ENCODE results near the gene CNTNAP2. TPM values are rescaled to one million over a fixed set of nuclear protein-coding genes. Genes with fewer than 3 reads are reported as not detected.

The CNTNAP2 gene
- total RNA-seq, 1 experiment from 2014 or later = 0.03 TPM

DNA sequence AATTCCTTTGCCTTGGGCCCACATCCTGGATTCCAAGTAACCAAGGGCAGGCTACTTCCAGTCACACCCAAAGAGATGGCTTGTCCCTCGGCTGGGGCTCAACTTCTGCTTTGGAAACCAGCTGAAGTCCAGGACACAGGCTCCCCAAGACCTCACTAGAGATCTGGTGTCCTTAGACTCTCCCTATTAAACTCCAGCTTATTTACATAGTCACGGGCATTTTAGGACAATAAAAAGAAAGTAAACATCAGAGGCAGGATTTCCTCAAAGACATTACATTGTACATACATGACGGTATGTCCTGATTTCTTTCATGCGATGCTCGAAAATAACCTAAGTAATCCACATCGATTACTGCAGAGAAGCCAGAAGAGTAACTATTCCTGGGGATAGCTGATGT, 2012.4 kb downstream of the CNTNAP2 start:
- DNase-seq (ENCODE audit: low spot score) = no peak

- DNase-seq (ENCODE audit: low spot score) = no peak
Observed at GRCh38 chr7:148135116-148135515, 2018.5 kb downstream of the CNTNAP2 start.

- DNase-seq (ENCODE audit: low spot score) = no peak
Observed at GRCh38 chr7:148135997-148136396, 2019.4 kb downstream of the CNTNAP2 start.

GRCh38 chr7:148142660-148143248, 2026.2 kb downstream of the CNTNAP2 start:
- peak; percentile 70 for DNase-seq (ENCODE audit: low spot score)

- DNase-seq (ENCODE audit: low spot score) = no peak
Observed at GRCh38 chr7:148144827-148145226, 2028.2 kb downstream of the CNTNAP2 start.

DNA sequence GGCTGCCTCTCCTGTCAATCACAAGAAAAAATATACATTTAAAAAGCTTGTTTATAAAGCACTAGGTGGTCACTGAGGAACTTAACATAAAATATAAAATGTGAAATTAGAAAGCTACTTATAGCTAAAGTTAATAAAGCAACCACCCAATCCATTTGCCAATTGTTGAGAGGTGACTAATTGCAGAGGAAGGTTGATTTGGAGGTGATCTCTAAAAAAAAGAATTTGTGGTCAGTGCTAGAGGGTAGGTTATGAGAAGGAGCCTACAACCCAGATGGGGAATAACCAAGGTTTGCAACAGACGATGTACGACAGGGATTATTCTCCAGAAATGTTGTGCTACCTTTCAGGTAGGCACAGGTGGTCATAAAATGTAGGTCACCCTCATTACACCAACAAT, 2029.7 kb downstream of the CNTNAP2 start:
- no peak for DNase-seq (ENCODE audit: low spot score)

- DNase-seq (ENCODE audit: low spot score) = no peak
Observed at GRCh38 chr7:148147438-148147837, 2030.8 kb downstream of the CNTNAP2 start.

DNA sequence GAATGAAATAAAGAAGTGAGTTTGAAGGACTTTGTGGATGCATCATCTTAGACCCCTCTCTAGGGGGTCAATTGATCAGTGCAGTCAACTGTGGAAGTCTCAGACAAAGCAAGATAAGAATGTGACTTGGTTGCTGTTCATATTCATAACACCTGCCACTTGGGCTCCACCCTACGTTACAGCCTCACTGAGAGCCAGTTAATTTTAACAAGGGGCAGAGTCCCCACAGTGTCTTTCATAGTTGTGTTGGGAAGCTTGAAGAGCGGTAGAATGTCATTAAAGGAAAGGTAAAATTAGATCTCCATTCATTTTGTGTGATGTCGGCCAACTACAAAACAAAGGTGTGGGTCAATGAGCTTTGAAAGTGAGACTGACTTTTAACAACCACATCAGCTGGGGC, 2031.9 kb downstream of the CNTNAP2 start:
- no peak for DNase-seq (ENCODE audit: low spot score)

DNA sequence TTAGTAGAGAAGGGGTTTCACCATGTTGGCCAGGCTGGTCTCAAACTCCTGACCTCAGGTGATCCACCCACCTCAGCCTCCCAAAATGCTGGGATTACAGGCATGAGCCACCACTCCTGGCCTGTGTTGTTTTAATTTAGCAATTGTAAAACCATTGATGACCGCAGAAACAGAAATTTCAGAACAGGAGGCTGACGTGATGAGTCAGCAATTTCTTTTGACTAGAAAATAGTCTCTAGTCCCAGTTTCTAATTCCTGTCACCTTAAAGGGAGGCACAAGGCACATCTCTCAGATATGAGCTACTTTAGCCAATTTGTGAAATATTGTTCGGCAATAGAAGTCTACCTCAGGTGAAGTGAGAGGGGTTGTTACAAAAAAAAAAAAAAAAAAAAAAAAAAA, 2033.1 kb downstream of the CNTNAP2 start:
- no peak for DNase-seq (ENCODE audit: low spot score)

- peak; percentile 17 for DNase-seq (ENCODE audit: low spot score)
Observed at GRCh38 chr7:148151778-148152177, 2035.2 kb downstream of the CNTNAP2 start.

GRCh38 chr7:148153616-148154284, 2037.1 kb downstream of the CNTNAP2 start:
- DNase-seq (ENCODE audit: low spot score) = no peak

DNA sequence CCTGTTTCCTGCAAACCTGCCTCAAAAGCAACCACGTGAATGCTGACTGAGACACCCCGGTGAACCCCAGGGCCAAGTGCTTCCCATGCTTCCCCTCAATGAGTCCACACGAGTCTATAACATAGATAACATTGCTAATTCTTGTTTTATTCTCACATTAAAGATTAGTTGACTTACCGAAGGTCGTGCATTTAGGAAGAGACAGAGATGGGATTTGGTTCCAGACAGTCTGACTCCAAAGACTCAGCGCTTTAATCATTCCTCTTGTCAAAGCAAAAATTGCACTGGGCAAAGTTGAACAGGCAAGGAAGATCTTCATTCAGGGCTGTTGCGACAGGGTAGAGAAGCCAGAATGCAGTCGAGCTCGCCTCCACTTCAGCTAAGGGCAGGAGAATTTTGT, 2038.4 kb downstream of the CNTNAP2 start:
- no peak for DNase-seq (ENCODE audit: low spot score)

- DNase-seq (ENCODE audit: low spot score) = no peak
Observed at GRCh38 chr7:148155826-148156225, 2039.2 kb downstream of the CNTNAP2 start.

DNA sequence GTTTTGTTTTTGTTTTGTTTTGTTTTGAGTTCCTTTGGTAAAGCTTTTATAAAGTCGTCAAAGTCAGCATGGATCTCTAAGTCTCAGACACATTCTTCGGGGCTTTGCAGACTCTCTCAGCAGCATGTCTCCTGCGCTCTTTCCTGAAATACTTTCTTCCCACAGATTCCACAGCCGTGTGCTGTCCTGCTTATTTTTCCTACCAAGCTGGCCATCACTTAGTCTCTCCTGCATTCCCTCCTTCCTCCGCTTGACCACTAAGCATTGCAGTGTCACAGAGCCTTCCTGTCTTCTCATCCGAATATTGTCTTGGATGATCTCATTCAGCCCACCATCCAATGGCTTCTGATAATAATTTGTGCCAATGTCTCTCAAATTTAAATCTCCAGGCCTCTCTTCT, 2039.6 kb downstream of the CNTNAP2 start:
- DNase-seq (ENCODE audit: low spot score) = no peak

GRCh38 chr7:148159331-148159730, 2042.7 kb downstream of the CNTNAP2 start:
- DNase-seq (ENCODE audit: low spot score) = no peak

DNA sequence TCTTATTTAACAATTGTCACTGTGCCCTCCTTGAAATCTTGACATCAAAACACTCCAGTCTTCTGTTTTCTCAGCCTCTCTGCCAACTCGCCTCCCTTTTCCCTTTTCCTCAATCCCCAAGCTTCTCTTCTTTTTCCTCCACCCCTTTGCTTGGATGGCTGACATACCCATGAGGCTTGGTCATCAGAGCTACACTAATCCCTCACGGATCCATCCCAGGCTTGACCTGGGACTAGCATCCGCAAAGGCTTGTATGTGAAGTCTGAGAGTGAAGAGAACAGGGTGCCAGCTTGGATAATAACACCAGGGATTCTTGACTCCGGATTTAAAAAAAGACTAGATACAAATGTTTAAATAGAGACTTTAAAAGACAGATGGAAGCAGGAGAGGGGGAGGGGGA, 2045.2 kb downstream of the CNTNAP2 start:
- no peak for DNase-seq (ENCODE audit: low spot score)

DNA sequence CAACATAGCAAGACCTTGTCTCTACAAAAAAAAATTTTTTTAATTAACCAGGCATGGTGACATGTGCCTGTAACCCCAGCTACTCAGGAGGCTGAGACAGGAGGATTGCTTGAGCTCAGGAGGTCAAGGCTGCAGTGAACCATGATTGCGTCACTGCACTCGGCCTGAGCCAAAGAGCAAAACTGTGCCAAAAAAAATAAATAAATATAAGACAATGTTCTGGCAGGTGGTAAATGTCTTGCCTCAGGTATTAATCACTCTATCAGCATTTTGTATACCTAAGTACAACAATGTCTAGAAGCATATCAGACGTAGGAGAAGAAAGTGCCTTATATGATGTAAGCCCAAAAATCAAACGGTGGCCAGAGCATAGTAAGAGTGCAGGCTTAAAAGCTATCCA, 2046.2 kb downstream of the CNTNAP2 start:
- no peak for DNase-seq (ENCODE audit: low spot score)

GRCh38 chr7:148163246-148163645, 2046.6 kb downstream of the CNTNAP2 start:
- DNase-seq (ENCODE audit: low spot score) = no peak

DNA sequence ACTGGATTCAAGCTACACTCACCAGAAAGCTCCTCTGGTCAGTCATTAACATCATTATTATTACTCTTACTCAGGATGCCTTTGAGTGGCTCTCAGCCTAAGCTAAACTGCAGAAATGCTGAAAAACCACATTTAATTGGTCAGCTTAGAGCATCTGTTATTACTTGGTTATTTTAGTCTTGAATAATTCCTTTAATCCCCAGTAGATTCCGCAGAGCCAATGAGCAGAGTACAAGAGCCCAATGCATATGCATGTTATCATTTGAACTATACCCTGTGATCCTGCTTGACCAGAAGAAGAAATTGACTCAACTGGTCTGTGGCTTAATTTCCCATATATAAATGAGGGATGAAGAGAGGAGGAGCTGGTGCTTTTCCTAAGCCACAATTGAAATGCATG, 2056.3 kb downstream of the CNTNAP2 start:
- no peak for DNase-seq (ENCODE audit: low spot score)

DNA sequence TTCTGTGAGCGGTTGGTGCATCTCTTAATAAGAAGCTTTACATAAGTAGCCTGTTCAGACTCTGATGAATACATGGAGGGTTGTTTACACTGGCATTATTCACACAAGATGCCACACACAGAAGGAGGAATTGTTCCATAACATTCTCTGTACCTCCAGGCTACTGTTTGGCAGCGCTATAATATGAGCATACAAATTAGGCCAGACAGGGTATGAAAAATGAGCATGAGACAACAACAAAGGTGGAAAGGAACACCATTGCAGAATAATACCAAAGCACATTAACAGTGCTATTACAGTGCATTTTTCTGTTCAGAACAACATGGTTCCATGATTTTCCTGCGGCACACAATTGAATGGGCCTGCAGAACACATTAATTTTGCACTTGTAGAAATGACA, 2056.8 kb downstream of the CNTNAP2 start:
- DNase-seq (ENCODE audit: low spot score) = no peak

GRCh38 chr7:148174376-148174775, 2057.8 kb downstream of the CNTNAP2 start:
- DNase-seq (ENCODE audit: low spot score) = no peak

GRCh38 chr7:148175512-148175911, 2058.9 kb downstream of the CNTNAP2 start:
- no peak for DNase-seq (ENCODE audit: low spot score)

GRCh38 chr7:148177972-148178371, 2061.4 kb downstream of the CNTNAP2 start:
- no peak for DNase-seq (ENCODE audit: low spot score)

DNA sequence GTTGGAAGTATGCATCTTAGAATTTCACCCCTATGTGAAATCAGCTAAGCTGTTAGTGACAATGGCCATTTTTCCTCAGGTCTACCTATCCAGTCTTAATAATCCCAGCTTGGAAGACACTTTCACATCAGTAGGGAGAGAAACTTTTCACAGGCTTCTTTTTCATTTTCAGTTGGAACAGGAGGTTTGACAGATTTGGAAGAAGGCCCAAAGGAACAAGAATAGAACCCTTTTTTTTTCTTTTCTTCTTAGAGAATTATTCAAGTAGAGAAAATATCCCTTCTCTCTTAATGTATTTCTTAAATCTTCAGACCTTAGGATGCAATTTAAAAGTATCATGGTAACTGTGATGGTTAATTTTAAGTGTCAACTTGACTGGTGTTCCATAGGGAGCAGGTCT, 2063.5 kb downstream of the CNTNAP2 start:
- no peak for DNase-seq (ENCODE audit: low spot score)

Measured in HT-29 (cell line).